HG03139 (cell line): ENCODE results near the gene PFN3.
A peak's percentile ranks its signal among the peaks of the same experiment; 100 is the strongest.

Experiments
- ATAC-seq: cut with Tn5 transposase; IDR thresholded peaks from one replicate; pipeline ENCODE4 v1.9.1; 2021; ENCODE audit not compliant: unreplicated experiment

PFN3 gene

GRCh38 chr5:177438468-177438867 lies 38.0 kb upstream of the PFN3 start:
- no peak for ATAC-seq

GRCh38 chr5:177437623-177438022 lies 37.2 kb upstream of the PFN3 start:
- ATAC-seq: no peak

- ATAC-seq: no peak
Measured at GRCh38 chr5:177435847-177436536, 35.5 kb upstream of the PFN3 start.

- no peak for ATAC-seq
Measured at GRCh38 chr5:177434942-177435738, 34.7 kb upstream of the PFN3 start.

GRCh38 chr5:177434437-177434836 lies 34.0 kb upstream of the PFN3 start:
- no peak for ATAC-seq

GRCh38 chr5:177433658-177434217 lies 33.3 kb upstream of the PFN3 start:
- no peak for ATAC-seq

- ATAC-seq: no peak
Measured at GRCh38 chr5:177432839-177433657, 32.6 kb upstream of the PFN3 start.

- no peak for ATAC-seq
Measured at GRCh38 chr5:177432143-177432838, 31.8 kb upstream of the PFN3 start.

GRCh38 chr5:177431317-177432142 lies 31.1 kb upstream of the PFN3 start:
- peak; percentile 38 for ATAC-seq

- ATAC-seq: no peak
Measured at GRCh38 chr5:177430972-177431316, 30.5 kb upstream of the PFN3 start.

- no peak for ATAC-seq
Measured at GRCh38 chr5:177430140-177430951, 29.9 kb upstream of the PFN3 start.

GRCh38 chr5:177429248-177430040 lies 29.0 kb upstream of the PFN3 start:
- no peak for ATAC-seq

- no peak for ATAC-seq
Measured at GRCh38 chr5:177428574-177429217, 28.2 kb upstream of the PFN3 start.

- no peak for ATAC-seq
Measured at GRCh38 chr5:177427919-177428573, 27.6 kb upstream of the PFN3 start.

GRCh38 chr5:177427211-177427822 lies 26.9 kb upstream of the PFN3 start:
- ATAC-seq: no peak

GRCh38 chr5:177426566-177427210 lies 26.2 kb upstream of the PFN3 start, which contains the start of gene GRK6:
Gene GRK6 (plus strand): TSS chr5:177426676. CDS start chr5:177426846, 170 bp downstream.
- ATAC-seq: peak; percentile 10
